GM18873 (cell line): ENCODE results near the gene RTP5.

Experiments
- ATAC-seq: cut with Tn5 transposase; IDR thresholded peaks from one replicate; pipeline ENCODE4 v1.9.1; 2021; ENCODE audit warnings: mild to moderate bottlenecking, moderate library complexity, moderate number of reproducible peaks; ENCODE audit not compliant: unreplicated experiment, low FRiP score

The RTP5 gene

GRCh38 chr2:241843321-241844065 lies 26.0 kb upstream of the RTP5 start:
- ATAC-seq, result no peak

GRCh38 chr2:241844066-241844728 lies 25.3 kb upstream of the RTP5 start:
- no peak for ATAC-seq

GRCh38 chr2:241844831-241845578 lies 24.5 kb upstream of the RTP5 start:
- no peak for ATAC-seq

- no peak for ATAC-seq
Measured at GRCh38 chr2:241846406-241846805, 23.1 kb upstream of the RTP5 start.

GRCh38 chr2:241848761-241849615 lies 20.5 kb upstream of the RTP5 start:
- no peak for ATAC-seq

- ATAC-seq, result no peak
Measured at GRCh38 chr2:241849616-241850543, 19.6 kb upstream of the RTP5 start.

GRCh38 chr2:241850544-241851324 lies 18.8 kb upstream of the RTP5 start:
- no peak for ATAC-seq

GRCh38 chr2:241851325-241852115 lies 18.0 kb upstream of the RTP5 start:
- ATAC-seq, result no peak

GRCh38 chr2:241852116-241852980 lies 17.2 kb upstream of the RTP5 start:
- ATAC-seq, result no peak

- no peak for ATAC-seq
Measured at GRCh38 chr2:241852981-241853631, 16.4 kb upstream of the RTP5 start.

GRCh38 chr2:241853651-241854341 lies 15.7 kb upstream of the RTP5 start:
- no peak for ATAC-seq

GRCh38 chr2:241854342-241855244 lies 14.9 kb upstream of the RTP5 start:
- no peak for ATAC-seq

- ATAC-seq, result no peak
Measured at GRCh38 chr2:241855245-241855887, 14.2 kb upstream of the RTP5 start.

- no peak for ATAC-seq
Measured at GRCh38 chr2:241855888-241856422, 13.6 kb upstream of the RTP5 start.
